HG03095 (cell line): ENCODE results near the gene KCNG2.
"Not testable (repeated sequence)": the region's sequence is repeated elsewhere in the genome, so short reads cannot be mapped to it uniquely, and the experiment has no call there.

Source experiments
- ATAC-seq: cut with Tn5 transposase; IDR thresholded peaks from one replicate; pipeline ENCODE4 v1.9.1; 2021; ENCODE audit warnings: moderate library complexity; ENCODE audit not compliant: unreplicated experiment

Gene KCNG2

GRCh38 chr18:79868811-79869541 lies 71.2 kb downstream of the KCNG2 start:
- no peak for ATAC-seq

- no peak for ATAC-seq
Observed at GRCh38 chr18:79869591-79870300, 72.0 kb downstream of the KCNG2 start.

DNA sequence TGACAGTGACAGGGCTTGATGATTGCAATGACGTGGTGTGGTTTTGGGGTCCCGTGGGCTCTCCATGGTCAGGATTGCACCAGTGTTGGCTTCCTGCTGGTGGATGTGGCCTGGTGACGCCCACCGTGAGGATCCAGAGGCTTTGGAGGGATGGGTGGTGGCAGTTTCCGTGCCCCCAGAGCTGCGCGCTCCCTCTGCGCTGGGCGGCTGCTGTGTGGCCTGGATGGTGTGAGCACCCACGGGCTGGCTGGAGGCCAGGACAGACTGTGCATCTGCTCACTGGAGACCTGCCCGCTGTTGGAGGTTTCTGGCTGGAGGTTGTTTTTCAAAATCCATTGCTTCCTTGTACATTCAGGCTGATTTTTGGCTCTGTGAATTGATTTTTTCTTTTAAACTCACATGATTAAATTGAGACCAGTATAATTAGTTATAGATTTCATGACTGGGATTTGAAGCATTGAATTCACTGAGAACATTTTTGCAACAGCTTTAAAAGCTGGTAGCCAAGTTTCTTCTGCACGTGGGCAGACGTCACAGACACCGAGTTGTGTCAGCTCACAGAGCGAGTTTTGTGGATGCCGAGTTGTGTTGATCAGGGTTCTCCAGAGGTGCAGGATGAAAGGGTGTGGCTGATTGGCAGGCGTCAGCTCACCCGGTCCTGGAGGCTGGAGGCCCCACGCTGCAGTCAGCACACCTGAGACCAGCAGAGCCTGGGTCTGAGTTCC lies 72.7 kb downstream of the KCNG2 start:
- no peak for ATAC-seq

DNA sequence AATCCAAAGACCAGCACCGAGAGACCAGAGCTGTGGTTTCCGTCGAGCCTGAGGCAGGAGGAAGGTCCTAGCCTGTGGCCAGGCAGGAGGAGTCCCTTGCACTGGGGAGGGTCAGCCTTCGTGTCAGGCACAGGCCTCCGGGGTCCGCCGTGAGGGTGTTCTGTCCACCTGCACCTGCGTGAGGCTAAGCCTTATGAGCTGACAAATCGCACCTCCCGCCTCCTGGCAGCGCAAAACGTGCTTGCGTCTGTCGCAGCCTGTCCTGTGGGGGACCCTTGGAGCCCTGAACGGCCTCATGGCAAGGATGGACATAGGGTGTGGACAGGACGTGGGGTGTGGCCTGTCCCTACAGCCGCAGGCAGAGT lies 73.3 kb downstream of the KCNG2 start:
- ATAC-seq: no peak

- ATAC-seq: no peak
Observed at GRCh38 chr18:79871481-79872091, 73.8 kb downstream of the KCNG2 start.

- no peak for ATAC-seq
Observed at GRCh38 chr18:79872527-79873444, 75.0 kb downstream of the KCNG2 start.

DNA sequence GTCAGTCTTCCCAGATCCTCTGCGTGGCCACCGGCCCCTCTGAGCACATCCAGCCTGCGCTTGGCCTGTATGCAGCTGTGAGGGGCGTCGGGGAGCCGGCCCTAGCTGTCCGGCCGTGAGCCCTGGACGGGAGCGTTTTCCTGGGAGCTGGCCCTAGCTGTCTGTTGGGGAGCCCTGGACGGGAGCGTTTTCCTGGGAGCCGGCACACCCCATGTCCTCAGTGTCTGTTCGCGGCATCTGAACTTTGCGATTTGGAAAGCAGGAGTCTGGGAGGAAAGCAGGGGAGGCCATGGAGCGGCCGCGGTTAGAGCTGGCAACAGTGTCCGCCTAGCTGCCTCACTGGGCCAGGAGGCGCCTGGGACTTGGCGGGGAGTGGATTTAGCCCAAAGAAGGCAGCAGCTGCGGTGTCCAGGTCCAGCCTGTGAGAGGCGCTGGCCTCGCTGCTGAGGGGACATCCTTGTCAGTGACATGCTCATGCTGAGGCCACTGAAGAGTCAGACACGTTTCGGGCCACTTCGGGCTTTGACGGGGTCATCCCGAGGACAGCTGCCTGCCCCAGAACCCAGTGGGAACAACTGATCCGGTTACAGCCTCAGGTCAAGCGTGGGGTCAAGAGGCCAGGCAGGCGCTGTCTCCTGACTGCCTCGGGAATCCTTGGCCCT lies 75.8 kb downstream of the KCNG2 start:
- no peak for ATAC-seq

DNA sequence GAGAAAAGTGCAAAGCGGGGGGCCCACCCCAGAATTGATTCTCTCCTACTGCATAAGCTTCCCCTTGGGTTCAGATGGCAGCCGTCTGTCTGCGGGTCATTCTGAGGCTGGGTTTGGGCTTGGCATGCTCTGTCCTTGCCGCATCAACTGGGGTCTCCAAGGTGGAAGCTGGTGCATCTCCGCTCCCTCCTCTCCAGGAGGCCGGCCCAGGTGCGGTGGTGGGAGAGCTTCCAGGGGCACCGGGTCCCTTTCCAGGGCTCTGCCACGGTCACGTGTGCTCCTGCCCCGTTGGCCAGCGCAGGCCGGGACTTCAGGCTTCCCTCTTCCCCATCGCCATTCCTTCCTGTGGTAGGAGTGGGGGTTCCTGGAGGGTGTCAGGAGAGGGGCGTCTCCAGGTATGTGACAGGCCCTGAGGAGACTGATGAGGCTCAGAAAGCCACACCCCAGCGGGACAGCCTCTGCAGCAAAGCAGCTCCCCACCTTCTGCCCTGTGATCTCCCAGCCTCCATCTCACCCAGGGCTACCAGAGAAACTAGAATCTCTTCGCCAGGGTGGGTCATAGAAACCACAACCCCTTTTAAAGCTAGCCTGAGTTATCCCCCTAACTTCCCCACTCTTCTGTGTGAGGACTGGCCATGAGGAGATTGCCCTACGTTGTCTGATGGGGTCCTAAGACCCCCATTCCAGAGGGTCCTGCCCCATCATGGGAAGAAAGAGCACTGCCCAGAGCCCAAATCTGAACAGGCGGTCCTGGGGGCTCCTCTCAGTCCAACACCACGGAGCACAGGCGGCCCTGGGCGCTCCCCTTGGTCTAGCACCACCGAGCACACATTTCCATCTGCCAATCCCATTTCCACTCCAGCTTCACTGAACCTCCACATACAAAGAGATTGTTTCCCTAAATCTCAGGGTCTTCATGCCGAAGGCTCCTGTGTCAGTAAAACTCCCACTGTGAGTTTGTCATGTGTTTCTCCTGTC lies 77.1 kb downstream of the KCNG2 start:
- ATAC-seq: no peak

DNA sequence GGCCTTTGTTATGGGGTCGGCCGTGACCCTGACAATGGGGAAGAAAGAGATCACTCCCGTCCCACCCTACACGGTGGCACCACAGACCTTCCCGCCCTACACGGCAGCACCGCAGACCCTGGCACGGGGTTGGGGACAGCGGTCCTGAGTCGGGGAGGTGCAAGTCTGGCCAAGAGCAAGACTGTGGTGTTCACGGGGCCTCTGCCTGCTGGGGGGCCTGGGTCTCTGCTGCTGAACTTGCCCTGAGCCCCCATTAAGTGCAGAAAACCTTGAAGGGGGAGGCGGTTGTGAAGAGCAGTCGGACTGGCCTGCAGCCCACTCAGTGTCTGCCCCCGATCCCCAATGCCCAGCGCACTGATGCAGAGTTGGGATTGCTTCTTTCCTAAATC lies 77.8 kb downstream of the KCNG2 start:
- no peak for ATAC-seq

GRCh38 chr18:79875931-79876461 lies 78.3 kb downstream of the KCNG2 start:
- no peak for ATAC-seq

DNA sequence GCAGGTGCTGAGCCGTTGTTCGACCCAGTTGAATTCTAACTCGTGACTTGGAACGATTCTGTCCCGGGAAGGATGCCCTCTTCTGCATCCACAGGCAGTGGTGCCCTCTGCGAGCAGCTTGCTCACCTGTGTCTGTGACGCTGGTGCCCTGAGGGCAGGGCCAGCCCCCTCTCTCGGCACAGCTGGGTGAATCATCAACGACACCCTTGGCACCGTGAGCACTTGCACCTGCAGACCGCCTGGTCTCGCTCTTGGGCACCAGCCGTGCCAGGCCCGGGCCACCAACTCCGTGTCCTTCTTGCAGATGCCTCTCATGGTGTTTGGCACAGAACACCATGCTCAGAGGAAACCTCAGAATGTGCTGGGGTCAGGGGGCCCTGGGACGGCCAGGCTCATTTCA lies 78.8 kb downstream of the KCNG2 start:
- ATAC-seq: no peak

- no peak for ATAC-seq
Observed at GRCh38 chr18:79877163-79878091, 79.7 kb downstream of the KCNG2 start.

GRCh38 chr18:79878246-79878645 lies 80.5 kb downstream of the KCNG2 start:
- ATAC-seq: not testable (repeated sequence)

DNA sequence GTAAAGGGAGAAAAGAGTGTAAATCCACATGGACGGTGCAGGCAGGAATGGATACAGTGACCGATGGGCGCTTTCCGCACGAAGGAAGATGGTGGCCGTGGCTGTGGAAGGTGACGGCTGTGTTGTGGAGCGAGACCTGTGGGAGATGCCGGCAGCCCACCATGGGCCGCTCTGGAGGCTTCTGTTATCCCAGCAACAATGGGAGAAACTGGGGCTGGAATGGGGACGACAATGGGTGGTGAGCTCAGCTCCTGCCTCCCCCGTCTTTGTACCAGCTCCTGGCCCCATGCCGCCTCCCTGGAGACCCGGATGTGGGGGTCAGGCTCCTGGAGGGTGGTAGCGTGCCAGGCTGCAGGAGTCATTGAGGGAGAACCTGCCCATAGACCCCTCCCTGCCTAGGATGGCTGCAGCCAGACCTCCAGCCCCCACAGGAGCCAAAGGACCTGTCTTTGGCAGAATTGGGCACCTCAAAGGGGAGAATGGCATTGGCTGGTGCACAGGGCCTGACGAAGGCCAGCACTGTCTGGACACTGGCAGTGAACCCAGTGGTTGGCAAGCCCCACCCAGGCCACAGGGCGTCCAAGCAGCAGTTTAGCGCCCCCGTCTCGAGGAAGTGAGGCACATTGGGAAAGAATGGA lies 81.1 kb downstream of the KCNG2 start:
- ATAC-seq: no peak

GRCh38 chr18:79879566-79879965 lies 81.8 kb downstream of the KCNG2 start:
- ATAC-seq: no peak

DNA sequence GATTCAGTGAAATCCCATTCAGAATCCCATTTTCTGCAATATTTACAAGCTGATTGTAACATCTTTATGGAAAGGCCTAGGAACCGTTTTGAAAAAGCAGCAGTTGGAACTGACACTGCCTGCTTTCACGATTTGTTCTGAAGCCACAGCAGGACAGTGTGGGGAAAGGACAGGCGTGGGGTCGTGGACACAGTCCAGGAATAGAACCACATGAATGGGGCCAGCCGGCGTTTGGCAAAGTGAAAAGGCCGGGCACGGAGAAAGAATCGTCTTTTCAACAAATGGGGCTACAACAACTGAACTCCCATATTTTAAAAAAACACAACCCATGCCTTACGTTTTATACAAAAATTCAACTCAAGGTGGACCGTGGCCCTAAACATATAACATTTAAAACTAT lies 84.0 kb downstream of the KCNG2 start:
- ATAC-seq: no peak
